ENCODE results near the gene STX8.

- TF ChIP-seq POLR2A (IDR thresholded peaks at IDR 0.05; ENCODE audit: low read depth, low read length) (no peak), POLR2AphosphoS5 (IDR thresholded peaks at IDR 0.05; ENCODE audit: low read depth, low read length) (no peak), TAF1 (IDR thresholded peaks at IDR 0.05; ENCODE audit: borderline replicate concordance, low read depth, low read length) (no peak)
These were observed 289.2 kb downstream of the STX8 start for GRCh38 chr17:9286434-9286833.

Data from GM12892 (cell line).